ENCODE results near the gene SLC5A10.

SLC5A10 gene

GRCh38 chr17:18964550-18964949 is 12.6 kb downstream of the SLC5A10 start:
- DNase-seq (ENCODE audit: low read depth) = no peak

GRCh38 chr17:18965530-18966236 is 13.7 kb downstream of the SLC5A10 start:
- DNase-seq (ENCODE audit: low read depth) = no peak

GRCh38 chr17:18966831-18967624 is 15.1 kb downstream of the SLC5A10 start:
- no peak for DNase-seq (ENCODE audit: low read depth)

DNA sequence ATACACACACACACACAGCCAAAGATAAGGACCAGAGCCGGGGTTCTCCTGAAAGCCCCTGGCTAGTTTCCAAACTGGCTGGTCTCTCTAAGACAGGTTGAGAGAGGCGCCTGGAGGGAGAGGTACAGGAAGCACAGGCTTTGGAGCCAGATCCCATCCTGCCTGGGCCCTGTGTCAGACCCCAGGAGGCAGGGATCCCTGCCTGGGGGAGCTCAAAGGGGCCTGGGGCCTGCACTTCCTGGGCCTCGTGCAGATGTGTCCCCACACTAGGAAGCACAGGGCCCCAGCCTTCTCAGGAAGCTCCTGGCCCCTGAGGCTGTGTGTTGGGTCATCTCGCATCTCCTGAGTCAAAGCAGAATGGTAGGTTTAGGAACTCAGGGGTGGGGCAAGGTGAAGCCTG is 16.0 kb downstream of the SLC5A10 start:
- DNase-seq (ENCODE audit: low read depth) = no peak

DNA sequence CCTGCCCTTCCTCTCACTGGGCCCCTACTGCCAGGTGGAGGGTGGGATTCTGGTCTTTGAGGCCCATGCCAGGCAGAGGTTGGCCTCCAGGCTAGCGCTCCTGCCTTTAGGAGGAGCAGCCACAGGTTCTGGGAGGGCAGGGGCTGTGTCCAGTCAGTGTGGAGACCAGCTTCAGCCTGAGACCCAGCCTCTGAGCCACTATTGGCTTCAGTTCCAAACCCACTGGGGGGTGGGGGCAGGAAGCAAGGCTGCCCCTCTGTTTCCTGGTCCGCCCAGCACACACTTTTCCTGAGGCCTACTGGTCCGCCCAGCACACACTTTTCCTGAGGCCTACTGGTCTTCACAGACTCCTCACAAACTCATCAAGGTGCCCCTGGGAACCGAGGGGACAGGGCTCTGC is 16.4 kb downstream of the SLC5A10 start:
- DNase-seq (ENCODE audit: low read depth) = no peak

- no peak for DNase-seq (ENCODE audit: low read depth)
These were observed 17.3 kb downstream of the SLC5A10 start for GRCh38 chr17:18968945-18969887.

- no peak for DNase-seq (ENCODE audit: low read depth)
These were observed 18.9 kb downstream of the SLC5A10 start for GRCh38 chr17:18970582-18971480.

DNA sequence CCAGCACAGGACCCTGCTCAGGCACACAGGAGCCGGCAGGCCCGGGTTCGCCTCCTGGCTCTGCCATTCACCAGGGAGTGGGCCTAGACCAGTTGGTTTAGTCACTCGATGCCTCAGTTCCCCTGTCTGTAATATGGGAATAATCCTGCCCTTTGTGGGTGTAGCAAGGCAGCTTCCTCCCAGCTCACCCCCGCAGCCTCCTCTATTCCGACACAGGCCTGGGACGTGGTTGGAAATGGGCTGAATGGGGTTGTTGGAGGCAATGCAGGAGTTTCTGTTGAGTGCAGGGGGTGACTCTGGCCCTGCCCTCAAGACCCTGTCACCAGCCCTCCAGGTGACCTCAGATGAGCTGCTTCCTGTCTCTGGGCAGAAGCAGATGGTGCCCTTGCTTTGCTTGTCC is 19.8 kb downstream of the SLC5A10 start:
- no peak for DNase-seq (ENCODE audit: low read depth)

- no peak for DNase-seq (ENCODE audit: low read depth)
These were observed 22.6 kb downstream of the SLC5A10 start for GRCh38 chr17:18974407-18975149.

DNA sequence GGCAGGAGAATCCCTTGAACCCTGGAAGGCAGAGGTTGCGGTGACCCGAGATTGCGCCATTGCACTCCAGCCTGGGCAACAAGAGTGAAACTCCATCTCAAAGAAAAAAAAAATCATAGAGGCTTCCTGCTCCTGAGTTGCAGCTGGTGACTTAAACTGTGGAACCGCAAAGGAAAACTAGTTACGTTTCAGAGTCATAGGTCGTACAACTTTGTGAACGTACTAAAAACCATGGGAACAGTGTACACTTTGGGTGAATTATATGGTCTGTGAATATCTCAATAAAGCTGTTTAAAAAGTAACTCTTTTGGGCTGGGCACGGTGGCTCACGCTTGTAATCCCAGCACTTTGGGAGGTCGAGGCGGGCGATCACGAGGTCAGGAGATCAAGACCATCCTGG is 23.6 kb downstream of the SLC5A10 start:
- no peak for DNase-seq (ENCODE audit: low read depth)

DNA sequence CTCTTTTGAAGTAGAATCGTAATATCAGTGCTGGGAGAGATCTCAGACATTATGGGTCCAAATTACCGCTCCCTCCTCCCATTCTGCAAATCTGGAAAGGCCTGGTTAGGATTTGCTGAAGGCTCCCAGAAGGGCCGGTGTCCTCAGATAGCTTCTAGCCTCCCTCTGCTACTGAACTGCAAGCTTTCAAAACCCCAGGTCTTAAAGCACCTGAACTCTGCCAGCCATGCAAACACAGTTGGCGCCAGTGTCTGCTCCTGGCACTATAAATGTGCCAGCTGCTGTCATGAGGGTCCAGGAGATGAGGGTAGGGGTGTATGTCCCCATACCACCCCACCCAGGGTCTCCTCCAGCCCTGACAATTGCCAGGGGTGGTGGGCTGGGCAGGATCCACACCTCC is 24.2 kb downstream of the SLC5A10 start:
- no peak for DNase-seq (ENCODE audit: low read depth)

DNA sequence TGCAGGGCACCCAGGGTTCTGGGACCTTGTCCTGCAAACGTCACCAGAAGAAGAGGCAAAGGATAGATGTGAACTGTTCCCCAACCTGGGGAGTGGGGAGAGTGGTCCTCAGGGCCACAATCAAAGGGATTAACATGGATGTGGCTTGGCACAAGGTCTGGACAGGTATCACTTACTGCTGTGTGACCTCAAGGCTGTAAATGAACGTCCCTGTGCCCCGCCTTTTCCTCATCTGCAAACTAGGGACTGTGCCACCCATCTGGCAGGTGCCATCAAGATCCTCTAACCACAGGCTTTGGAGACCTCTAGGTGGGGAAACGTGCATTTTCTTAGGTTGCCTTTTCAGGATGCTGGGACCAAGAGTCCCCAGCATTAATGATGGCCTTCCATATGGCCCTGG is 25.1 kb downstream of the SLC5A10 start:
- DNase-seq (ENCODE audit: low read depth) = no peak

GRCh38 chr17:18977646-18978045 is 25.7 kb downstream of the SLC5A10 start:
- no peak for DNase-seq (ENCODE audit: low read depth)

DNA sequence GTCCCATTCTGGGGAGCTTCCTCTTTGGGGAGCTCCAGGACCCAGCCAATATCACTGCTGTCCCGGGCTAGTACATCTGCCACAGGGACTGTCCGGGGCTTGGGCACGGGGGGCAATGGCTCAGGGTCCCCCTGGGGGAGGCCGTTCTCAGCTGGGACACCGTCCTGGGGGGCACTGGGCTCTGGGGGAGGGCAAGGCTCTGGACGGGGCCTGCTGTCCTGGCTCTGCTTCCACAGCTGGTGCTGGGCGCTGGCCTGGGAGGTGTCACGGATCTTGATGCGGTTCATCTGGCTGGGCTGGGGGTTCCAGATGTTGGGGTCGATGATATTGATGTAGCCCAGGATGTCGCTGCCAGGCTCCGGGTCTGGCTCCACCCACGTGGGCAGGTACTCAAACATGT is 26.1 kb downstream of the SLC5A10 start:
- no peak for DNase-seq (ENCODE audit: low read depth)

GRCh38 chr17:18978655-18979054 is 26.7 kb downstream of the SLC5A10 start:
- no peak for DNase-seq (ENCODE audit: low read depth)

DNA sequence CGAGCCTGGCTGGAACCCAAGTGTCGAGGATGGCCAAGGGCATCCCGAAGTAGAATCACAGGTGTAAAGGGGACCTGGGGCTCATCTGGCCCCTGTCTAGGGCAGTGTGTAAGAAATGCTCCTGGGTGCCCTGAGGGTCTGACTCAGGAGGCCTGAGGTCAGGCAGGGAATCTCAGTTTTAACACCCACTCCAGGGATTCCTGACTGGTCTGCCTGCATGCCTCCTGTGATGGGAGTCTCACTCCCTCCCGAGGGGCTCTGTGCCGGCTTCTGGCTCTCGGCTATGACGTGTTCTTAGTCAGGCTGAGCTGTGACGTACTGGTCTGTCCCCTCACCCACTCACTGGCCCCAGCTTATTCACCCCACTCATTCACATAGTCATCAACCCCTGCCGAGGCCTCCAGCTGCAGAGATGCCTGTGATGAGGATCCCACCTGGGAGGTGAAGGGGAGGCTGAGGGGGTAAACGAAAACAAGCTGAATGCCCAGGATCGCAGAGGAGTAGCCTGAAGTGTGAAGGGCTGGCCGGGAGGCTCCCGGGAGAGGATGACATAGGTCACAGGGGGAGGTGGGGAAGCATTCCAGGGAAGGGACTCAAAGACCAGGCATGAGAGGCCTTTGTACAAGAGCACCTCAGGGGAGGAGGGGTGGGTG is 28.8 kb downstream of the SLC5A10 start:
- DNase-seq (ENCODE audit: low read depth) = no peak

GRCh38 chr17:18981335-18981641 is 29.3 kb downstream of the SLC5A10 start:
- DNase-seq (ENCODE audit: low read depth) = no peak

- DNase-seq (ENCODE audit: low read depth) = no peak
These were observed 29.9 kb downstream of the SLC5A10 start for GRCh38 chr17:18981642-18982424.

Data from T follicular helper cell (primary cell).